Naive thymus-derived CD4-positive, alpha-beta T cell (primary cell): ENCODE results near the gene SMC2. TPM values are rescaled to one million over a fixed set of nuclear protein-coding genes. Genes with fewer than 3 reads are reported as not detected.

Experiments
- ATAC-seq: fragments of 150-1000 bp; cut with Tn5 transposase; 2 replicates; pipeline ENCODE4 v1.10.0; 2021; ENCODE audit warnings: mild to moderate bottlenecking, moderate library complexity
- CTCF ChIA-PET: fragments of 350-600 bp; sonication (Branson Sonifier 250); formaldehyde crosslinking; loops from one replicate; lab custom pipeline; 2021; ENCODE audit warnings: antibody characterized with exemption; lab: Charles Lee
- POLR2A ChIA-PET: fragments of 350-600 bp; sonication (Branson Sonifier 250); formaldehyde crosslinking; loops from one replicate; lab custom pipeline; 2021; ENCODE audit warnings: antibody characterized with exemption, inconsistent platforms; lab: Charles Lee
- DNase-seq, 9 donors: peaks; one replicate each; pipeline versions ENCODE4 v3.0.0 to v3.0.0-alpha.2; 2020 to 2022; ENCODE audit warnings: mixed read lengths in 1 of 9
- H3K27ac ChIP-seq: one replicate; pipeline ENCODE4 v1.7.0; 2013; ENCODE audit warnings: mild to moderate bottlenecking, low read depth, low read length, moderate library complexity
- H3K27me3 ChIP-seq, 2 donors: one replicate each; pipeline ENCODE4 v1.7.0; 2013; ENCODE audit warnings: low read length in 2 of 2, mild to moderate bottlenecking in 2 of 2, moderate library complexity in 2 of 2; ENCODE audit not compliant: control insufficient read depth in 2 of 2, insufficient read depth in 2 of 2
- H3K36me3 ChIP-seq, 3 experiments: 1 replicate in 2 of 3; 2 replicates in 1 of 3; pipeline ENCODE4 v1.7.0; 2013; ENCODE audit warnings: low read length in 3 of 3, mild to moderate bottlenecking in 3 of 3, moderate library complexity in 1 of 3; ENCODE audit not compliant: insufficient read depth in 3 of 3, control insufficient read depth in 2 of 3
- H3K4me1 ChIP-seq, 2 donors: one replicate each; pipeline ENCODE4 v1.7.0; 2013; ENCODE audit warnings: low read length in 2 of 2, mild to moderate bottlenecking in 2 of 2, moderate library complexity in 1 of 2; ENCODE audit not compliant: control insufficient read depth in 2 of 2, insufficient read depth in 2 of 2
- H3K4me3 ChIP-seq: 2 replicates; pipeline ENCODE4 v1.7.0; 2013; ENCODE audit warnings: mild to moderate bottlenecking, low read length
- H3K9me3 ChIP-seq, 3 experiments: 1 replicate in 2 of 3; 2 replicates in 1 of 3; pipeline ENCODE4 v1.7.0; 2013; ENCODE audit warnings: low read length in 3 of 3; ENCODE audit not compliant: control insufficient read depth in 2 of 3
- H3K27ac Mint-ChIP-seq, 9 donors: one replicate each; pipeline ENCODE4 v1.8.0; 2020 to 2022; ENCODE audit warnings: mixed read lengths in 9 of 9, mild to moderate bottlenecking in 8 of 9, moderate library complexity in 5 of 9, inconsistent platforms in 2 of 9
- H3K27me3 Mint-ChIP-seq, 5 donors: one replicate each; pipeline ENCODE4 v1.8.0; 2021 to 2022; ENCODE audit warnings: mixed read lengths in 5 of 5, mild to moderate bottlenecking in 1 of 5
- H3K36me3 Mint-ChIP-seq, 5 donors: one replicate each; pipeline ENCODE4 v1.8.0; 2020 to 2022; ENCODE audit warnings: mixed read lengths in 5 of 5, mild to moderate bottlenecking in 3 of 5, inconsistent platforms in 1 of 5
- H3K4me1 Mint-ChIP-seq, 7 donors: one replicate each; pipeline ENCODE4 v1.8.0; 2020 to 2022; ENCODE audit warnings: mixed read lengths in 7 of 7, mild to moderate bottlenecking in 3 of 7, inconsistent platforms in 1 of 7
- H3K4me3 Mint-ChIP-seq, 10 donors: one replicate each; pipeline ENCODE4 v1.8.0; 2020 to 2022; ENCODE audit warnings: mild to moderate bottlenecking in 10 of 10, mixed read lengths in 10 of 10, moderate library complexity in 6 of 10, inconsistent platforms in 2 of 10
- H3K9me3 Mint-ChIP-seq, 11 donors: one replicate each; pipeline ENCODE4 v1.8.0; 2020 to 2022; ENCODE audit warnings: mixed read lengths in 11 of 11, mild to moderate bottlenecking in 4 of 11, inconsistent platforms in 1 of 11, moderate library complexity in 1 of 11
- intact Hi-C, 2 donors: fragments of 100-400 bp; cut with micrococcal nuclease; formaldehyde crosslinking; loops; one replicate each; pipeline ENCODE4 v1.15.1; 2023
- polyA plus RNA-seq, 2 donors: library from polyadenylated mRNA; unstranded; fragments of 300-500 nt; fragmentation: Illumina TruSeq; gene quantifications; one replicate each; pipeline ENCODE4 v1.2.3, GENCODE V29; 2021
- total RNA-seq, 6 experiments: library from RNA in 5 of 6; stranded (reverse) in 5 of 6; gene quantifications; 1 replicate in 5 of 6; 2 replicates in 1 of 6; pipeline ENCODE4 v1.2.3 and lab custom pipeline; 2021 to 2026

Gene SMC2
- total RNA-seq (10 to 100 TPM in 3 of 5 experiments, 1 to 10 TPM in 2; 4.4 to 53.6 (median 11.3) TPM), polyA plus RNA-seq (10 to 100 TPM in 1 of 2 donors, 1 to 10 TPM in 1; 5.6 to 11.7 TPM), total RNA-seq (lab: John Stamatoyannopoulos, UW) (18.8 reads per million, percentile 49 among the genes with 10 or more reads in this experiment)

DNA sequence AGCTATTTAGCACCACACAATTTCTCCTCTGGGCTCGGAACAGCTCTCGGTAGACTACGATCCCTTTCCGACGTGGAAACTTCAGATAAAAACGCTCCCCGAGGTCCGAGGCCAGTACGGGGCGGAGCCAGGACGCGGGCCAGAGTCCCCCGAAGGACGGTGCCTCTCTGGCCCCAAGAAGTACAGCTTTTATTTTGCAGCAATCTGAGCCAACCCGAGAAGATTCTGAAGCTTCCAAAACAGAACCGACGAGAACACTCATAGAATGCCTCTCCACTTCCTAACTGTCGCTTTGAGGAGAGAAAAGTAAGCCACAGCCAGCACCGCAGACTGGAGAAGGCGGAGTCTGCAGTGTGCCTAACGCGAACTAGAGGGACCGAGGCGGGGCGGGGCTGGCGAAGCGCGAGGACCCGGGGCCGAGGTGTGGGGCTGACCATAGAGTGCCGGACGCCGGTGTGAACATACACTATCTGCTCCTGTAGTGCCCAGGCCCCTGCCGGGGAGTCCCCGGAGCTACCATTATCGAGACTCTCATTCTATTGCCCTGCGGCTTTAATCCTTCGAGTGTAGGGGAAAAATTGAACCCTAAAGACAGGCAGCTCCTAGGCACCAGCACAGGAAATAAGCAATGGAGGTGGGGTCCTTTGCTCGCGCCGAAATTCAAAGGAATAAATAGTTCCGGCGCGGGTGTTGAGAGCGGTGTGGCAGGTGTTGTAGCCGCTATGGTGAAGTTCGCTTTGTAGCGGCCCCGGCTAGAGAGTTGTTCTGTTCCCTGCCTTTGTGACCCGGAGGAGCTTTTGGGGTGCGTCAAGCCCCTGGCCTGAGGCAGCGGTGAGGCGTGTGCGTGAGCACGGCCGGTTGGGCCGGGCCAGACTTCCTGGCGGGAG, at the start of gene SMC2:
Gene SMC2, plus strand, starts transcription at position 663 of the 887 bp plus-strand sequence. CDS start 1,076 bp downstream, outside the sequence.
- intact Hi-C loops: loop anchor here (1.0 to 10.0 kb wide), 18 partner anchors 63 to 1603 kb away; partner anchors contain the start of genes FKTN (in 2 of the 2), FSD1L (in 2 of the 2), NIPSNAP3A (in 2 of the 2) and SLC44A1 (in 2 of the 2)
- H3K36me3 ChIP-seq: no peaks in the 10 kb centered on the region
- H3K9me3 Mint-ChIP-seq: no peaks in the 10 kb centered on the region
- H3K27ac Mint-ChIP-seq: peak within 1 kb of the TSS; percentile 94 to 100 (median 99)
- ChIA-PET CTCF (interaction anchor here (0.6 to 1.1 kb wide), 3 partner anchors 14 to 1032 kb away, joined by 3 read pairs; no protein-coding TSS in a partner anchor), POLR2A (interaction anchor here (0.6 to 1.8 kb wide), 5 partner anchors 12 to 1345 kb away, joined by 3 to 11 read pairs (median 4); partner anchors contain the start of gene NIPSNAP3A)
- ATAC-seq (peak; percentile 98), DNase-seq (peak; percentile 89 to 97 (median 95))
- peak within 1 kb of the TSS; percentile 94 for H3K27ac ChIP-seq
- H3K4me3 ChIP-seq: peak within 1 kb of the TSS; percentile 87
- H3K27me3 ChIP-seq: no peaks in the 10 kb centered on the region
- H3K4me3 Mint-ChIP-seq: peak within 1 kb of the TSS; percentile 95 to 100 (median 100)
- peaks cover 11 to 17% of the 10 kb centered on the region in 2 donors for H3K4me1 ChIP-seq
- peaks cover 17 to 58% (median 49%) of the 10 kb centered on the region in 7 donors for H3K4me1 Mint-ChIP-seq
- H3K27me3 Mint-ChIP-seq: peaks cover 0 to 3% (median 0%) of the 10 kb centered on the region in 5 donors
- no peaks in the 10 kb centered on the region for H3K9me3 ChIP-seq
- H3K36me3 Mint-ChIP-seq: peaks cover 0 to 9% (median 0%) of the 10 kb centered on the region in 5 donors

DNA sequence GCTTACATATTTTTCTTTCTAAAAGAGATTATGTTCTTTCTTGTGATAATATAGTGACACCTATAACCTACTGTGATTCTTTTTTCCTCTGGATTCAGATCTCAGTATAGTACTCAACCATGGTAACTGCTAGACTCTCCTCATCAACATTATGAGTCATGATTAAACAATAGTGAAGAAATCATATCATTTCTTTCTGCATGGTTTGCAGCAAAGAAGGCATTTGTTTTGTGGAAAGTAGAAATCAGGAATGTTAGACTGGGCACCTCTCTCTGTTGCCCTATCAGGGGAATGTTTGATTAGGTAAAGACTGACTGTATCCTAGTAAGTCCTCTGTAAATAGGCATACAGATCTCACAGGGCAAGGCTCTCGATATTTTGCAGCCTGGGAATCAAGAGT, 25.6 kb upstream of the SMC2 start:
- H3K4me1 Mint-ChIP-seq: no peaks in the 10 kb centered on the region
- no peak overlapping the region for H3K27ac Mint-ChIP-seq
- DNase-seq (no peak), ATAC-seq (no peak)
- peaks cover 0 to 12% (median 4%) of the 10 kb centered on the region in 5 donors for H3K27me3 Mint-ChIP-seq
- H3K36me3 Mint-ChIP-seq: no peaks in the 10 kb centered on the region
- Histone ChIP-seq H3K9me3 (no peaks in the 10 kb centered on the region), H3K4me3 (no peak overlapping the region), H3K36me3 (no peaks in the 10 kb centered on the region), H3K27ac (no peak overlapping the region), H3K4me1 (no peaks in the 10 kb centered on the region), H3K27me3 (no peaks in the 10 kb centered on the region)
- intact Hi-C loops: no loop called here
- no peak overlapping the region for H3K4me3 Mint-ChIP-seq
- no peaks in the 10 kb centered on the region for H3K9me3 Mint-ChIP-seq
- POLR2A ChIA-PET: no interaction called here
- CTCF ChIA-PET: interaction anchor here (0.7 kb wide), 1 partner anchor 14 kb away, joined by 3 read pairs; no protein-coding TSS in a partner anchor

DNA sequence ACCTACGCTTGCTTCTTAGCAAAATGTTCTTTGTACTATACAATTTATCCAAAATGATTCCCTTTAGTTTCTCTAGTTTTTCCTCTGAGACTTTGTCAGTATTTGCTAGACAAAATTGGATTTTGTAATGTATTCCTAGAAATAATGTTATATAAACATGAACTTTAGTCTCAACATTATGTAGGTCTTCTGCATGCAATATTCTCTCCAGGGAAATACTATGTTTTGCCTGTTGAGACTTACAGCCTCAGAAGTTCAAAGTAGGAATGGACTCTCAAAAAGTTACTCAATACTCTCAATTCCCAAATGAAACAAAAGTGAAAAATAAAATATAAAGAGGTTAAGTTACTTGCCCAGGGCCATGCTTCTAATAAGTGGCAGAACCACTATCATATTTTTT, 24.8 kb upstream of the SMC2 start:
- Mint-ChIP-seq H3K9me3 (no peaks in the 10 kb centered on the region), H3K36me3 (no peaks in the 10 kb centered on the region), H3K27ac (no peak overlapping the region), H3K4me1 (no peaks in the 10 kb centered on the region), H3K4me3 (no peak overlapping the region), H3K27me3 (peaks cover 2 to 18% (median 6%) of the 10 kb centered on the region in 5 donors)
- H3K4me1 ChIP-seq: no peaks in the 10 kb centered on the region
- ChIA-PET CTCF (no interaction called here), POLR2A (no interaction called here)
- H3K9me3 ChIP-seq: no peaks in the 10 kb centered on the region
- no peak overlapping the region for H3K27ac ChIP-seq
- H3K27me3 ChIP-seq: no peaks in the 10 kb centered on the region
- no peak for DNase-seq
- intact Hi-C loops: no loop called here
- no peak for ATAC-seq
- H3K4me3 ChIP-seq: no peak overlapping the region
- no peaks in the 10 kb centered on the region for H3K36me3 ChIP-seq

DNA sequence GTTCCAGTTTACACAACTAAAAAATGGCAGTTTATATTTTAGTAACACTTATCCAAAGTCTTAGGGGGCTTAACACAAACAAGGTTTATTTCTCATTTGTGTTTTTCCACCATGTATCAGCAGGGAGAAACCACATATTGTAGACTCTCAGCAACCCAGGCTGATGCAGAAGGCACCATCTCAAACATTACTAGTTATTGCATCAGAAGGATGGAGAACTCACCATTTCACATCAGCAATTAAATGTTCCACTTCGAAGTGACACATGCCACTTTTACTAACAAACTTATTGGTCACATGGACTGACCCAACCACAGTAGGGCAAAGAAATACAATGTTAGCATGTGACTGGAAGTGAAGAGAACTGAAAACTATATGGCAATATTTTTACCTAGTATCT, 22.5 kb upstream of the SMC2 start:
- no peak for DNase-seq
- Mint-ChIP-seq H3K27me3 (peaks cover 2 to 37% (median 19%) of the 10 kb centered on the region in 5 donors), H3K4me3 (no peak overlapping the region), H3K36me3 (no peaks in the 10 kb centered on the region), H3K27ac (no peak overlapping the region), H3K4me1 (no peaks in the 10 kb centered on the region), H3K9me3 (no peaks in the 10 kb centered on the region)
- Histone ChIP-seq H3K27ac (no peak overlapping the region), H3K4me1 (no peaks in the 10 kb centered on the region), H3K4me3 (no peak overlapping the region), H3K27me3 (no peaks in the 10 kb centered on the region), H3K36me3 (no peaks in the 10 kb centered on the region), H3K9me3 (no peaks in the 10 kb centered on the region)
- intact Hi-C loops: no loop called here
- no peak for ATAC-seq
- CTCF ChIA-PET: no interaction called here
- POLR2A ChIA-PET: no interaction called here

DNA sequence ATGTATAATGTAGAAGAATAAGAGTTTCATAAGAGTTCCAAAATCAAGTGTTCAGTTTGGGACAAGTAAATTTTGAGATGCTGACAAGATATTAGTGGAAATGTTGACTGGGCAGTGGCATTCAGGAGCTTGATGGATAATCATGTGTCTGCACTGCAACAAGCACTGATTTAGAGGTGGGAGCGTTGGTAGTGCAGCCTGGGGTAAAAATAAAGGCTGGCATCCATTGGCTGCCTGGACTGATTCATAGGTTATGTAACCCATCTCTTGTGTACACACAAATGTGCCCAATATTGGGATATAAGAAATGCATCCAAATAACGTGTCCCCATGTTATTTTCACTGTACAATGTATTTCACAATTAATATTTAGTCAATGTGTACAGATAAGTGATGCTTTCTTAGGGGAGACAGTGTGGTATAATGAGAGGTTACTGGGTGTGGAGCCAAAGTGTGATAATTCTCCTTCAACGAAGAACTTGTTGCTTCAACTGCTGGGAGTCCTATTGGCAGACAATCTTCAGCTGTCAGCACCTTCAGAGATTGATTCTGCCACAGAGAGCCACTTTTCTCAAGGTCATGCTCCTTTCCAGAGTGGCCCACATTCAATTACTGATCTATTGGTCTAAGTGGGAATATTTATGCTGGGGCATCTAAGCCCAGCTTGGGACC, 20.9 kb upstream of the SMC2 start:
- Mint-ChIP-seq H3K36me3 (no peaks in the 10 kb centered on the region), H3K9me3 (peaks cover 0 to 3% (median 0%) of the 10 kb centered on the region in 11 donors), H3K4me1 (no peaks in the 10 kb centered on the region), H3K27ac (no peak overlapping the region), H3K27me3 (peaks cover 3 to 45% (median 34%) of the 10 kb centered on the region in 5 donors), H3K4me3 (no peak overlapping the region)
- ChIA-PET POLR2A (no interaction called here), CTCF (no interaction called here)
- H3K27me3 ChIP-seq: no peaks in the 10 kb centered on the region
- no peaks in the 10 kb centered on the region for H3K36me3 ChIP-seq
- ATAC-seq: no peak
- no peak overlapping the region for H3K27ac ChIP-seq
- H3K4me1 ChIP-seq: no peaks in the 10 kb centered on the region
- no peak for DNase-seq
- H3K4me3 ChIP-seq: no peak overlapping the region
- H3K9me3 ChIP-seq: no peaks in the 10 kb centered on the region
- intact Hi-C loops: no loop called here

DNA sequence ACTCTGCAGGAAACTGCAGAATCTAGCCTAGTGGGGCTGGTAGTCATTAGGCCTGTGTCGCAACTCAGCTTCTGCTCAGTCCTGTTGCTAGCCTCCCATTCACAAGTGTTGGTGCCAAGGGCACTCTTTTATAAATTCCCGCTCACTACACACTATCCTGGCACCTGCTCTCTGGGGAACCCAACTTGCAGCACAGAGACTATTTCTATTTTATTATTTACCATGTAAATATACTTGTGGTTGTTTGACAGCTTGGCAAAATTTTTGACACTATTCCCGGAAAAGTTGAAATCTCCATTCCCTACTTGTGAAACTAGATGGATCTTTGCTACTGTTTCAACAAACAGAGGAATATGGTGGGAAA, 20.4 kb upstream of the SMC2 start:
- no peaks in the 10 kb centered on the region for H3K9me3 ChIP-seq
- Mint-ChIP-seq H3K27me3 (peaks cover 2 to 48% (median 35%) of the 10 kb centered on the region in 5 donors), H3K9me3 (peaks cover 0 to 7% (median under 1%) of the 10 kb centered on the region in 11 donors), H3K4me1 (no peaks in the 10 kb centered on the region), H3K4me3 (no peak overlapping the region), H3K27ac (no peak overlapping the region), H3K36me3 (no peaks in the 10 kb centered on the region)
- no peaks in the 10 kb centered on the region for H3K4me1 ChIP-seq
- ChIA-PET CTCF (no interaction called here), POLR2A (no interaction called here)
- ATAC-seq (no peak), DNase-seq (no peak)
- no peak overlapping the region for H3K4me3 ChIP-seq
- no peaks in the 10 kb centered on the region for H3K36me3 ChIP-seq
- intact Hi-C loops: no loop called here
- H3K27ac ChIP-seq: no peak overlapping the region
- no peaks in the 10 kb centered on the region for H3K27me3 ChIP-seq
